HG02970 (cell line): ENCODE data around the gene CLCN3.
"Not testable (repeated sequence)": the region's sequence is repeated elsewhere in the genome, so short reads cannot be mapped to it uniquely, and the experiment has no call there.

ENCODE experiments used
- ATAC-seq: cut with Tn5 transposase; IDR thresholded peaks from one replicate; pipeline ENCODE4 v1.9.1; 2021; ENCODE audit warnings: mild to moderate bottlenecking, moderate library complexity, moderate number of reproducible peaks; ENCODE audit not compliant: unreplicated experiment, low FRiP score

The CLCN3 gene

GRCh38 chr4:169761846-169762245 is 141.5 kb downstream of the CLCN3 start:
- ATAC-seq: no peak

GRCh38 chr4:169765835-169766234 is 145.5 kb downstream of the CLCN3 start:
- ATAC-seq: no peak

GRCh38 chr4:169766741-169767140 is 146.4 kb downstream of the CLCN3 start:
- ATAC-seq: no peak

GRCh38 chr4:169768385-169768784 is 148.0 kb downstream of the CLCN3 start:
- no peak for ATAC-seq

- ATAC-seq: no peak
These were observed 150.0 kb downstream of the CLCN3 start for GRCh38 chr4:169770416-169770815.

GRCh38 chr4:169771556-169772080 is 151.2 kb downstream of the CLCN3 start:
- not testable (repeated sequence) for ATAC-seq
